H54 (cell line): ENCODE measurements around the gene ANKRD33B.
"Not testable (repeated sequence)": the region's sequence is repeated elsewhere in the genome, so short reads cannot be mapped to it uniquely, and the experiment has no call there.

Experiments
- DNase-seq: peaks from one replicate; pipeline ENCODE4 v3.0.0; 2011; ENCODE audit warnings: low spot score, mixed read lengths; ENCODE audit not compliant: insufficient read length
- FAIRE-seq: peaks from 3 replicates; lab custom pipeline; 2011; peaks lifted over from hg19 to GRCh38; lab: Jason Lieb, UNC
- POLR2A ChIP-seq: IDR thresholded peaks from 2 replicates; pipeline ENCODE4 v1.6.1; 2011; ENCODE audit warnings: low read depth, mild to moderate bottlenecking, low read length

Gene ANKRD33B

DNA sequence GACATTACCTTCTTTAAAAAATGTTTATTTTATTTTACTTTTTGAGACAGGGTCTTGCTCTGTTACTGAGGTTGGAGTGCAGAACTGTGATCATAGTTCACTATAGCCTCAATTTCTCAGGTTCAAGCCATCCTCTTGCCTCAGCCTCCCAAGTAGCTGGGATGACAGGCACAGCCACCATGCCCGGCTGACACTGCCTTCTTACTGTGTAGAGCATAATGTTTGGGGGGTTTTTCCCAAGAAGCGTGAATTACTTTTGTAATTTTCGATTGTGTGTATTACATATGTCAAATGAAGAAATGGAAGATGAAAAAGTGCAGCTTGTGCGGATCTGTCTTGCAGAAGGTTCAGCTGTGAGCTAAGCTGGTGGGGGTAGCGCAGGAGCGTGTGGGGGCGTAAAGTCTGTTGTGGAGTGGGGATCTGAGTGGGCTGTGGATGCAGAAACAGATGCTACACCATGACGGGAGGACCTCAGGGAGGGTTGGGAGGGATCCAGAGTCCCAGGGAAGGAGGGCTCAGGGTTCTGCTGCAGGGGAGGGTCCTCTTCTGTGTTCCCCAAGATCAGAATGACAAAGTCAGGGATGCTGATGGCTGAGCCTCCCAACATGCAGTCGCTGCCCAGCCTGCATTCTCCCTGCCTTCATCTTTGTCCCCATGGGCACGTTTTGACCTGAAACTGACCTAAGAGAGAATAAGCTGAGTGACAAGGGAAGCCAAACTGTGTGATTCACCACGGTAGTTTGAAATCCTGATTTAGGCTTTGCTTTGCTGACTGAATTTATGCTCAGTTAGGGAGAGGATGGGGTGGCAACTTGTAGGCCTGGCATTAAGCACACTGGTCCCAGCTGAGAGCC lies 6.8 kb upstream of the ANKRD33B start:
- no peak for FAIRE-seq
- no peak for DNase-seq
- TF ChIP-seq POLR2A = no peak

DNA sequence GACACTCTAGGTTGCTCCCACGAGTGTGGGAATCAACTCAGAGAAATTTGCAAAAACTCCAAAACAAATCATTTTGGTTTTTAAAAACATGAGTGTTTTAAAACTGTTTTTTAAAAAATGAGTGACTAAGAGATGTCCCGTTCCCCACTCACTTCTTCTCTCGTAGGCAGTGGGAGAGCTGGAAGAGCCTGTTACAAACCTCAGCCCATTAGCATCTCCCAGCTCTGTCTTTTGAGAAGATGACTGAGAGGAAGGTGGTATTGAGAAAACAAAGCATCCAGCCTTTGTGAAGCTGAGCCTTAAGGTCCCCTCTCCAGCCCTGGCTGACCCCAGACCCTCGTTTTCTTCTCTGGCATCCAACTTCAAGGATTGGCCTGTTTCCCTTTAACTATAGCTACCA lies 4.7 kb upstream of the ANKRD33B start:
- DNase-seq (no peak), FAIRE-seq (no peak)
- no peak for TF ChIP-seq POLR2A

DNA sequence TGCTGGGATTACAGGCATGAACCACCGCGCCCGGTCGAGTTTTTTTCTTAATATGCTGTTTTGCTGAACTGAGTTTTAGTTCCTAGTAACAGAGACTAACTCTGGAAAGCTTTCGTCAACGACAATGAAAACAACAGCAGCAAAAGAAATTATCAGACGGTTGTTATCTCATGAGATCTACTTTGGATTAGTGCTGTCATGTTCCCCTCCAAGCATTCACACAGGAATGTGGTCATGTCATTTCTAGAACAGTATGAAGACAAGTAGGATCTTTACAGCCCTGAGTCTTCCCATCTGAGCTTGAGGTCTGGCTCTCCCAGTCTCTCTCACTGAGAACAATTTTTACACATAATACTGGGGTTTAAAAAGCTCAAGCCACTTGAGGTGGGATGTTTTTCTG lies 4.0 kb upstream of the ANKRD33B start:
- DNase-seq (no peak), FAIRE-seq (no peak)
- TF ChIP-seq POLR2A = no peak

DNA sequence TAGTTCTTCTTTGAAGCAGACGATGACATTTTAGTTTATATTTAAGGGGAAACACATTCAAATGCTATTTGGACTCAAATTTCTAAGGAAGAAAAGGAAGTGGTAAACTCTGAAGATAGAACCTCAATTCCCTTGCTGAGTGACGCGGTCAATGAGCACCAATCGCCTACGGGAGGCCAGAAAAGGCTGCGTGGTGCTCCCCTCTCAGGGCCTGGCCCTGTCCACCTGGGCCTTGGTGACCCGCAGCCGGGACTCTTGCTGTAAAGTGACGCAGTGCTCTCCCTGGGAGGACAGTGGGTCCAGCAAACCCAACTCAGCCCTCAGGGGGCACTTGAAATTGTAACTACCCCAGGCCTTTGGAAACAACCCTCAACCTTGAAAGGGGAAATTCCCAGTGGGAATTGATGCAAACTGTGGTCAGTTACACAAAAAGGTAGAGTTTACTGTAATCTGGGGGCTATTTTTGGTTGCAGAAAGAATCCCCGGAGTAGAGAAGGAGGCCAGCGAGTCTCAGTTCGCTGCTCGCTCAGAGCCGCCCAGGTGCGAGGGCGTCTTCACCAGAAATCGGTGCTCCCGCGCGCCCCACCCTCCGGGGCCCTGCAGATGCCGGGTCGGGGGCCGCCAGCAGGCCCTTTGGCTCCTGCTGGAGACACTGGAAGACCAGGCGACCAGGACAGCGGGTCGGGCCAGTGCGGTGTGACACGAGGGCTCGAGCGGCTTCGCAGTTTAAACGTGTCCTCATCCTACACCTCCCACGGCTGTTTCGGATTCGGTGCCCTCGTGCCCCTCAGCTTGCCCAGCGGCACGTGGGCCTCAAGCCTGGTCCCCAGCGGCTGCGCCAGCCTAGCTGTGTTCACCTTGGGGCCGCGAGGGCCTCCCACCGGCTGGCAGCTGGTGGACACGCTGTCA lies 1.4 kb upstream of the ANKRD33B start:
- no peak for FAIRE-seq
- TF ChIP-seq POLR2A = no peak
- DNase-seq = no peak

DNA sequence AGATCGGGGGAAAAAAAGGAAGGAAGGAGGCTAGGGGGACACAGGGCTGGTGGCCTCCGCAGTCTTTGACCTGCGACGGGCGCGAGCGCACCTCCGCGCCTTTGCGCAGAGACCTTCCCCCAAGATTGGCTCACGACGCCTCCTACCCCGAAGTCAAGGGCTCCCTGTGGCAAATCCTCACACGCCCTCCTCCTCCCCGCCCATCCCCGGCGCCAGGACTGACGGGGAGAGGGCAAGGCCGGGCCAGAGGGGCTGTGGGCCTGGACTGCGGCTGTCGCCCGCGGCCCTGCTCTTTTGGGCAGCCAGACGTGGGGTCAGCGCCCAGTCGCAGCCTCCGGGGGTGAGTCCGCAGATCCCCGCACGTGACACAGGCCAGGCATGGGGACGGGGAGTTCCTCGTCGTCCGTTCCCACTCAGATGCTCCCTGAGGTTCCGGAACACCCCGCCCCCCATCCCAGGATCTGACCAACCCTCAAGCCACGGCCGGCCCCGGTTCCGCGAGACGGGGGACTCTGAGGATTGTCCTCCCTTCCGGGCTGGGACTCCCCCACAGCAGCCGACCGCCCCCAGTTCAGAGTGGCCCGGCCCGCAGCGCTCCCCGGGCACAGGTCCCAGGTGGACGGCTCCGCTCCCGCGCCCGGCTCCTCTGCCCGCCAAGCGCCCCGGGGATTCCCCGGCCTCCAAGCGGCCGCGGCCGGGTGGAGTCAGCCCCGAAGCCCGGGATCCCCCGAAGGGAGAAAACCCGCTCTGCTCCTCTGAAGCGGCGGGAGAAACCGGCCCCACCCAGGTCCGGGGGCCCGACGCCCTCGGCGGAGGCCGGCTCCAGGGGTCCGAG lies 543 bp upstream of the ANKRD33B start:
- peak; percentile 60 for DNase-seq
- TF ChIP-seq POLR2A = no peak
- FAIRE-seq = no peak

DNA sequence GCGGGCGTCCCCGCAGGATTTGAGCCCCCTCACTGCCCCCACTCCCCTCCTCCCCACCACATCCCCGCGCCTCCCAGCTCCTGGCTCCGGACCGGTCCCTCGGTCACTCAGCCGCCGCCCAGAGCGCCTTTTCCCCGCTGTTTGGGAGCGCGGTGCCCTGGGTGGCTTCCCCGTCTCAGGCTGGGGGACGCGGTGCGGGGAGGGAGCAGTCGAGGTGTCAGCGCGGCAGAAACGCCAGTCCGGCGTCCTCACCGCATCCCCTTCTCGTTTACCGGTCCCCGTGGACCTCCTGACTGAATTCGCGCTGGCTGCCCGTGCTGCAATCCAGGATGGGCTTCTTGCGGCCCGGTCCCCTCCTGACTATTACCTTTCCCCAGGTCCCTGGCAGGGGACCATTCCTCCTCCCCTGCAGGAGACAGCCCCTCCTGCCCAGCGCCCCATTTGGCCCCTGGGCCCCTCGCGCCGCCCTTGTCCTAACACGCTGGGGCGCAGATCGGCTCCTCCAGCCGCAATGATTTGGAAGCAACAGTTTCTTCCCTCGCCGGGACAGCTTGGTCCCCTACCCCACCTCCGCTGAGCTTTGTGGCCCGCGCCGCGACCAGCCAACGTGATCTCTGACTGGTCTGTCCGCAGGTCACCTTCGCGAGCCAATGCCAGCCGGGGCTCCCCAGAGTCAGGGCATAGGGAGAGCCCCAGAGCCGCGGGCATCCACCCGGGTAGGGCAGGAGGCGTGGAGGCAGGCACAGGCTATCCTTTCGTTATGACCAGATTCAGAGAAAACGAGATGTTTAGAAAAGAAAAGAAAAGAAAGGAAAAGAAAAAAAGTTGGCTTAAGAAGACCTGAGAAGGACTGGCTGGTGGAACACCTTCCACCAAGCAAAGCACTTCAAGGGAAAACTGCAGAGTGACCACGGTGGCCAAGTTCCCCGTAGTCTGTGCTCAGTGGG lies 1.2 kb downstream of the ANKRD33B start:
- FAIRE-seq (no peak), DNase-seq (no peak)
- no peak for TF ChIP-seq POLR2A

DNA sequence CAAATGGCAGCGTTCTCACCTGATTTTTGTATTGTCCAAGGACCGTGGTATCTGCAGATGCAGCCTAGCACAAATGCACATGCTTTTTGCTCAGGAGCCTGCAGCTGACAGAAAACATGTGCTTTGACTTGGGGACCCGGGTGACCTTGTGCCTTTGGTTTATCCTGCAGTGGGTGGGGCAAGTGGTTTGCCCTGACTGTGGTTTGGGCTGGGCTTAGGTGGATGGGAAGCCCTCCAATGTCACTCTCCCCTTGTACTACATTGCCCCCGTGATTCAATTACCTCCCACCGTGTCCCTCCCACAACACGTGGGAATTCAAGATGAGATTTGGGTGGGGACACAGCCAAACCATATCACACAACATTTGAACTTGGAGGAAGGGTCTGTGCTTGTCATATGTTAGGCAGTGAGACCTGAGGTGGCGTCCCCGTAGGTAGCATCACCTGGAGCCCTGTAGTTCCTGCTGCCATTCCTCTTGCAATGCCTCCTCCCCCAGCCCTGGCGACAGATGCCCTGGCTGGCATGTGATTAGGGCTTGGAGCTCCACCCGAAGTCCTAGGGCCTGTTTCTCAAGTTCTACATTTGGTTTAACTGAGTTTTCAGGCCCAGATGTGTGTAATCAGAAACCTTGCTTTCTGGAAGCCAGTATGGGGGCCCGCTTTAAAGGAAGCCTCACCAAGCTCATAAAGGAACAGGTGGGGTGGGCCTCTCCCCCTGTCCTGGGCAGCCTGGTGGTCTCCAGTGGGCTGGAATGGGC lies 2.1 kb downstream of the ANKRD33B start:
- FAIRE-seq (no peak), DNase-seq (no peak)
- no peak for TF ChIP-seq POLR2A

DNA sequence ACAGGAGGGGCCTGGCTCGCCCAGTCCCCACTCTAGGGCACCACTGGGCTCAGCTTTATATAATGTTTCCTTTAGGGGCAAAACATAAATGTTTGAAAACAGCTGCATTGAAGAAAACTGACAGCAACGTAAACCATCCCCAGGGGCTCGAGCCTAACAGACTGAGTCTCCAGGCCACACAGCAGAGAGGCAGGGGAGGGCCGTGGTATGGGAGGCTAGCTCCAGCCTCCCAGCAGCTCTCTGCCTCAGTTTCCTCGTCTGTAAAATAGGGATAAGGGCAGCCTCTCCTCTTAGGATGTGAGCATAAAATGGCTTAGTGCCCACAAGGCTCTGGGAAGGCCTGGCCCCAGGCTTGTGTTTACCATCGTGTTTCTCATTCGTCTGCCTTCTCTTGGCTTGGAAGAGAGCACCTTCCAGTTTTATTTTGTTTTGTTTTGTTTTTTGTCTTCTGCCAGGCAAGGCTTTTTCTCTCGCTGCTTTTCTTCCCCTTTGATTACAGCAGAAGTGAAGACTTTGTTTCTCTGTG lies 2.7 kb downstream of the ANKRD33B start:
- DNase-seq (no peak), FAIRE-seq (no peak)
- TF ChIP-seq POLR2A = no peak

DNA sequence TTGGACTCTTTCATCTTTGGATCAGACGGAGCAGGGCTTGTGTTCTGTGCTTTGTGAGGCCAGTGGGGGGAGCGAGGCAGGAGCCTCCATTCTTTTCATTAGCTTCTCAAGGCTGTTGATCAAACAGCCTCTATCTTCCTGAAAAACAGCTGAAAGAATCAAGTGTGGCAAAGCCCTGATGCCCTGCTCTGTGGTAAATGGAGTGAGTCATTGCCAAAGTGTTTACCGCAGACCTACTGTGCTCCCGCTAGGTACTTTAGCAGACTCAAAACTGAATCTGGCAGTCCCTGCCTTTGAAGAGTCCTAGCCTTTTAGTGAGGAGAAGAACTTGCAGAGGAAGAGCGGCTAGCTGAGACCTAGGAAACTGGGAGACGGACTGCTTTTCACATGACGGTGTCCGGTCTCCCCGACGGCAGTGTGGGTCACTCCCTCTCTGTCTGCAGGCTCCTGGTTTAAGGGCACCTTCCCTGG lies 3.3 kb downstream of the ANKRD33B start:
- TF ChIP-seq POLR2A = no peak
- no peak for DNase-seq
- FAIRE-seq = no peak

DNA sequence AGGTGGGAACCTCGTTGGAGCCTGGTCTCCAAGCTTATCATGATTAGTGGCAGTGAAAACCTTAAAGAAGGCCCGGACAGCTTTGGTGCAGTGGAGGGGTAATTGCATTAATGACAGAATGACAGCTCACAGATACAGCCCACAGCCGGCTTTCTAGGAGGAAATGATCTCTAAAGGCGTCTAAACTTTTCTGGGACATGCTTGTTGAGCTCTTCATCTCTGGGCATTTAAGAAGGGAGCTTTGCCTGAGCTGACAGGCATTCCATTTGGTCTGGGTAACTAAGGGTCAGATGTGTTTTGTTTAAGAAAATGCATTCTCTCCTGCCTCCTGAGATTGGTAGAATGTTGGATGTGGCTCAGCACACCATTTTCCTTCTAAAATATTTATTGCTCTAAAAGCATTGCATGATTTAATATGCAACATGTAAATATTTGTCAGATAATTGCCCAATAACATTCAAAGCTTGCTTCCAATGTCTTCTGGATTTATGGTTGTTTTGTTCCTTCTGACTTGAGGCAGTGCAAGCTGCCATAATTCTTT lies 4.0 kb downstream of the ANKRD33B start:
- no peak for FAIRE-seq
- no peak for TF ChIP-seq POLR2A
- no peak for DNase-seq

DNA sequence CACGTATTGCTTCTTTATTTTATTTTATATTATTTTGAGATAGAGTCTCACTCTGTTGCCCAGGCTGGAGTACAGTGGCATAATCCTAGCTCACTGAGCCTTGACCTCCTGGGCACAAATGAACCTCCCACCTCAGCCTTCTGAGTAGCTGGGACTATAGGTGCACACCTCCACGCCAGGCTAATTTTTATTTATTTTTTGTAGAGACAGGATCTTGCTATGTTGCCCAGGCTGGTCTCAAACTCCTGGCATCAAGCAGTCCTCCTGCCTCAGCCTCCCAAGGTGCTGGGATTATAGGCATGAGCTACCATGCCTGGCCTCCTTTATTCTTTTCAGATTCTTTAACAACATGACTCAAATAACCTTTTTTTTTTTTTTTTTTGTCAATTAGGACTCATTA lies 6.7 kb downstream of the ANKRD33B start:
- FAIRE-seq, DNase-seq: not testable (repeated sequence)
